Retina (tissue), 1 donor: Measurements from ENCODE around the gene PHC3.
"Not testable (repeated sequence)": the region's sequence is repeated elsewhere in the genome, so short reads cannot be mapped to it uniquely, and the experiment has no call there.

Experiments used
- DNase-seq: peaks from one replicate; pipeline ENCODE4 v3.0.0-alpha.2; 2016

Gene PHC3

DNA sequence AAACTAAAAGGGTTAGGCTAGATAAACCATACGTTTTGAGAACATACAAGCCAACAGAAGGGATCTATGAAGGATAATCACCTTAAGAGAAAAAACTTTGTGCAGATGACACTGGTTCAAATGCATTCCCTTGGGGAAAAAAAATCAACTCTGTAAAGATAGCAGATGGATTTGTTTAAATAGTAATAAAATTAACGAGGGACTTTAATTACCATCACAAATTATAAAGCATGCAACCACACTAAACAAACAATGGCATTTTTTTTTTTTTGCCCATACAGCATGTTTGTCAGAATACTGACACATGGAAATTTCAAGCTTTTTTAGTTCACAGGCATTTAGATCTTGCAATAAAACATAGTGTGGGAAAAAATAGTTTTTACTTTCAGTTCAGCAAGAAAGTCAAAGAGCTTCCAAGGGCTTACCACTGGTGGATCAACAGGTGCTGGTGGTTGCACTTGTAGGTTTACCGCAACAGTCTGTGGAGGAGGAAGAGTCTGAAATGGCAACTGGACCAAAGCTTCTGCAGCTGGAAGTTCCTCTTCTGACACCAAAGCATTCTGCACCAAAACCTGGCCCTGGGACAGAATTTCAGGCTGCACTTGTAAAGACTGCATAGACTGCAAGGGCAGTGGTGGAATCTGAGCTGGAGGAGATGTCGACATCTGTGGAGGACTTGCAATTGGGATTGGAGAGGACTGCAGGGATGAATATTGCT lies 53.1 kb downstream of the PHC3 start:
- DNase-seq, result no peak

DNA sequence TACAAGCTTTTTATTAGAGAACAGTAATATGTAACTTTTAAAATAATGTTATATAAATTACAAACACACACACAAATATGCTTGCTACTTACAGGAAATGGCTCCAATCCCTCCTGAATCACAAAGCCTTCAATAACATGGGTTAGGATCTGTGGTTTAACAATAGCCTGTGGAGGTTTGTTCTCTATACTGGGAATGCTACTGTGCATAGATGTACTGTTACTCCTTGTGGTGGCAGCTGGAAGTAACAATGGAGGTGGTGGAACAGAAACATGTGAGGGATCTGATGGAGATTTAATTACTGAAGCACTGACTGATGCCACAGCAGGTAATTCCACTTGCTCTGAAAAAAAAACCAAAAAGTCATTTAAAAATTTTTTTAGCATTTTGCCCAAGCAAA lies 64.4 kb downstream of the PHC3 start:
- no peak for DNase-seq

DNA sequence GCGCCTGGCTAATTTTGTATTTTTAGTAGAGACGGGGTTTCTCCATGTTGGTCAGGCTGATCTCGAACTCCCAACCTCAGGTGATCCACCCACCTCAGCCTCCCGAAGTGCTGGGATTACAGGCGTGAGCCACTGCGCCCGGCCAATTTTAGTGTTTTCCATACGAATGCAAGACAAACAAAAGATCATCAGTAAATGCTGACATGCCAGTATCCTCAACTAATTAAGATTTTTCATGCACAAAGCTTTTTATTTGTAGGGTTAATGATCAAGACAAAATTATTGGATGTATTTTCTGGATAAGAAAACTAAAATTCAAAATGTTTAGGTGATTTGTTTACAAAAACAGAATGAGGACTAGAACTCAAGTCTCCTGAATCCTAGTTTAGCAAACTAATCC lies 67.4 kb downstream of the PHC3 start:
- not testable (repeated sequence) for DNase-seq

DNA sequence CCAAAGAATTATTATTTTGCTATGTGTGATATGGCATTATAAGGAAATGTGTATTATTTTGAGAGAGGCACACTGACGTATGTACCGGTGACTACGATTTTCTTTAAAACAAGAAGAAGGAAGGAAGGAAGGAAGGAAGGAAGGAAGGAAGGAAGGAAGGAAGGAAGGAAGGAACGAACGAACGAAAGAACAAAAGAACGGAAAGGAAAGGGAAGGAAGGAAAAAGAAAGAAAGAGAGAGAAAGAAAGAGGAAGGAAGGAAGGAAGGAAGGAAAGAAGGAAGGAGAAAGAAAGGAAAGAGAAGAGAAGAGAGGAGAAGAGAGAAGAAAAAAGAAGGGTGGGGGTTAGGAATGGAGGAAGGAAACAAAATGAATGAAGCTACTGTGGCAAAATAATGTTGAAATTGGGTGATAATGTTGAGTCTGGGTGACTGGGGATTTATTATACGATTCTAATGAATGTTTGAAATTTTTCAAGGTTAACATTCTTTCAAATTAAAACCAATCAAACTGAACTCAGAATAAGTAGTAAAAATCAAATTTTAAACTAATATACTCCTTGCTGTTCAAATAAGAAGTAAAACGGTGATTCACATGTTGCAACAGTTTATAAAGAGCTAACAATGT lies 70.3 kb downstream of the PHC3 start:
- no peak for DNase-seq

DNA sequence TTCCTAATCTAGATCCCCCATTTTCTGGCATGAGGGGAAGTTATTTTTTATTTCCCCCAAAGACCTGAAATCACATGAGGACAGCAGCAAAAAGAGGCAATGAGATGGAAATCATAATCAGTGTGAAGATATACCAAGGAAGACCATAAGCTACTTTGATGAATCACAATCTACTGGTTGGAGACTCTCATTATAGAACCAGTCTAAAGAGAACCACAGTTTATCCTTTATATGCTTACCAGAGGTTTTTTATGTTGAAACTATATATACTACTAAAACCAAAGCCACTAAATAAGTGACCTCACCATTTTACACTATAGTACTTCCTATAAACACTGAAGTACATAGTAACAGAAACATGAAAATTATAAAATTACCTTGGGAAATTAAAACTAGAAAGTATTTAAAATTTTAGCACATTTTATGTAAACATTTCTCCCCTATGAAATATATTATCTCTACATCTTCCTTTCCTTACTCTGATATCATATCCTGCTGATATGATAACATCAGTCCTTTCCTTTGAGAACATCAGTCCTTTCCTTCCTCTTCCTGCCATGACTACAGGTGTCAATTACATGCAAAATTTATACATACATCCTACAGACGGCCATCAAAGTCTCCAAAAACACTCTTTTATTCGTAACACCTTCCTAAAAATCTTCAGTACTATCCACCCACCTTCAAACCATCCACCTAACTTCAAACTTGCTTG lies 71.8 kb downstream of the PHC3 start:
- DNase-seq, result no peak

GRCh38 chr3:170108955-170109354 lies 72.6 kb downstream of the PHC3 start:
- no peak for DNase-seq

DNA sequence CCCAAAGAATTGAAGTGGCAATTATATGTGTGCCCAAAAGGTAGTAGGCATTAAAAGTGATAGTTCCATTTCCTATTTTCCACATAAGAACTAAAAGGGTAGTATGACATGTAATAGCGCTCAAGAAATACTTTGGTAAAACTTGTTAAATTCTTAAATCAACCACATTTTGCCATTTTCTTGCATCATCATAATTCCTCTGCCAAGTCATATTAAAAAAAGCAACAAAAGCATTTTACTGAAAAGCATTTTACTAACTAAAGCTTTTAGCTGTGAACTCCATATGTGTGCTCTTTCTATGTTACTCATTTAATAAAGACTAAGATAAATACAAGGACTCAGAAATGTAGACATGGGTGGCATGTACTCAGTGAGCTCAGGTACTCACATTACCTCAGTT lies 73.6 kb downstream of the PHC3 start:
- no peak for DNase-seq

DNA sequence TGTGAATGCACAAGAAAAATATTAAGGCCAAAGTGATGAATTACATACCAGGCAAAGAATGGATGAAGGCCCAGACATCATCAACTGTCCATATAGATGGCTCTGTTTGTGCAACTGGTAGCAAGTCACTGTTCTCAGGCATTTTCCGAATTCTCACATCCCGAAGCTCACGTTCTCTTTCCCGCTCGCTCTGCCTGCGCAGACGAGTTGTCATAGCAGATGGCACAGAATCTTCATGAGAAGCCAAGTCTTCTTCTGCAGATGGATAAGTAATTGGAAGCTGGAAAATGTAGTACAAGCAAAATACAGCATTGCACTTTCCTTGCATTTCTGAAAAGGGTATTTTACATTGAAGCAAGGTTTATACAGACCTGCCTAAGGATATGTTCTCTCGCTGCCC lies 79.1 kb downstream of the PHC3 start:
- DNase-seq, result no peak

DNA sequence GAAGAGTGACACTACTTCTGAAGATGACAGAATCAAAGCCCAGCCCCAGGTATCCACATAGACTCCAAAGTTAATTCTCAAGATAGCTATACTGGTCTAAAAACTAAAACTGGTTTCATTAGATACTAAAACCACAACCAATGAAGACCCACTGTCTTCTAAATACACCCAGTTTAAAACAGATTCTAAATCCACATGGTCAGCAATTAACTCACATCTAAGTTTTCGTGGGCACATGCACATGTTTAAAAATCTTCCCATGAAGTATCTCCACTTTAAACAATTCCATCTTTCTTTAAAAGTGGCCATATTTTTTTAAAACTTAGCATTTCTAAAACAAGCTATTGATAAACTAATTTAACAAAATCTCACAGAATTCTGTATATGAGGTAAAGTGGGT lies 80.6 kb downstream of the PHC3 start:
- DNase-seq, result no peak

DNA sequence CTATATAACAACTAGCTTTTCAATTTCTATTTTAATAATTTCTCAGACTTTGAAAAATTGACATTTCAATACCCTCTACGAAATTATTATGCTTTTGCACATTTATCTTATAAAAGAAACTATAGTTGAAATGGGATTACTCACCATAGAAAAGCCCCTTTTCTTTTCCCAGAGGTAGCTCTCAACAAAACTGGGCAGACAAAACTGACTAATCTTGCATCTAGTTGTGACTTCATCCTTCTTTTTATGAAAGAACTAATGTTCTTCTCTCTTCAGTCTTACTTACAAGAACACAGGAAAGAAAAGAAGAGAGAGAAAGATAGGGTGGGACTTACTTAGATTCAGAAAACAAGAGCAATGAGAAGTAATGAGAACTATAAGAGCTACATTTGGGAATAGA lies 82.8 kb downstream of the PHC3 start:
- no peak for DNase-seq

GRCh38 chr3:170096342-170096741 lies 85.2 kb downstream of the PHC3 start:
- no peak for DNase-seq

- DNase-seq, result no peak
Measured at GRCh38 chr3:170095771-170096170, 85.8 kb downstream of the PHC3 start.

- DNase-seq, result no peak
Measured at GRCh38 chr3:170092907-170093306, 88.6 kb downstream of the PHC3 start.

DNA sequence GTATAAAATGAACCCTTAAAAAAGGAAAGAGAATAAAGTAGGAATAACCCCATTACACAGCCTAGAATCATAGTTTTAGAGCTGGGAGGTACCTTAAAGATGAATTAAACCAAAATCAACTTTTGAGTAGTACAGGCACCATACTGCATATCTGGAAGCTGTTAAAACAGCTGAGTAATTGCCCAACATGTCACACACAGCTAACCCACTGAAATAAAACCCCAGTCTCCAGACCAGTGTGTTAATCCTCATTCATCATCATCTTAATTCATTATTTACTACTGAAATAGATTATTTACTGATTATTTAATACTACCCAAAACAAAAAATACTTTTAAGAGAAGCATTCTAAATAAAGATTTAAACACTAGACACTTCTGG lies 90.9 kb downstream of the PHC3 start:
- no peak for DNase-seq

DNA sequence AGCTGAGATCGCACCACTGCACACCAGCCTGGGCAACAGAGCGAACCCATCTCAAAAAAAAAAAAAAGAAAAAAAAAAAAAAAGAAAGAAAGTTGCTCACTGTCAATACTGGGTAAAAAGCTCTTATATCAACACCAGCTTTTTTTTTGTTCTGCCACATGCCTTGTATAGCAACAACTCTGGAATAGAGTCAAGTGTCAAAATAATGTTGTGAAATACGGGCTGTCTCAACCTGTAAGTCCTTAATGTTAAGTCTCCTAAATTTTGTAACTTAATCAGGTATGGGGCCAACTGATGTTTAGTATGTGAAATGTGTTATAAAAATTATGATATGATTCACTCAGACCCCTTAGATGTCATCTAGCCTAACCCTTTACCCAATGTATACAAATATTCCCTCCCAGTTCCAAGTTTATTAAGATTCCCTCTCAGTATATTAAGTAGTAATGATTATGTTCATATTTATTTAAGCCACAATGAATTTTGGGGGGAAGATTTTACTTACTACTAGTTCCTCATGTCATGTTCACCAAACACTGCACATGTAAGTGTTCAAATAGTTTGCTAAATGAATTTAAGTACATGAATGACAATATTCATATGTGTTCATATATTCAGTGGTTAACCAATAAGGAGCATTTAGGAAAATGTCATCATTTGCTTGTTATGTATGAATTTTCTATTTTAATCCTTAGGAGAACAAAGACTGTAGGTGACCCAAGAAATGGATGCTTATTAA lies 91.5 kb downstream of the PHC3 start:
- no peak for DNase-seq

DNA sequence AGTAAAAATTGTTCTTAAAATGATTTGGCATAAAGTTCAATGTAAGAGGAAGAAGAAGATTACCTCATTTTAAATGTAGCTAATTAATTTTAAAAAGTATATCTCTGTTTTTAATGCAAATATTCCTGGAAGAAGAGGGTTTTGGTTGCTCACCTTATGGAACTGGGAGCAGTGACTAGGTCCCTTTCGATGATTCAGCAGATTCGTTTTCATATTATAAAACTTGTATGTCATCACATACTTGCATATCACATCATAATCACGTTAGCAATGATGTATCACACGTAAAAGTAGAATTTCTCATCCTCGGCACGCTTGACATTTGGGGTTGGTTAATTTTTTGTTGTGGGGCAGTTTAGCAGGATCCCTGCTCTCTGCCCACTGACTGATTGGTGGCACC lies 96.1 kb downstream of the PHC3 start:
- DNase-seq, result no peak

GRCh38 chr3:170083343-170083742 lies 98.2 kb downstream of the PHC3 start:
- no peak for DNase-seq

DNA sequence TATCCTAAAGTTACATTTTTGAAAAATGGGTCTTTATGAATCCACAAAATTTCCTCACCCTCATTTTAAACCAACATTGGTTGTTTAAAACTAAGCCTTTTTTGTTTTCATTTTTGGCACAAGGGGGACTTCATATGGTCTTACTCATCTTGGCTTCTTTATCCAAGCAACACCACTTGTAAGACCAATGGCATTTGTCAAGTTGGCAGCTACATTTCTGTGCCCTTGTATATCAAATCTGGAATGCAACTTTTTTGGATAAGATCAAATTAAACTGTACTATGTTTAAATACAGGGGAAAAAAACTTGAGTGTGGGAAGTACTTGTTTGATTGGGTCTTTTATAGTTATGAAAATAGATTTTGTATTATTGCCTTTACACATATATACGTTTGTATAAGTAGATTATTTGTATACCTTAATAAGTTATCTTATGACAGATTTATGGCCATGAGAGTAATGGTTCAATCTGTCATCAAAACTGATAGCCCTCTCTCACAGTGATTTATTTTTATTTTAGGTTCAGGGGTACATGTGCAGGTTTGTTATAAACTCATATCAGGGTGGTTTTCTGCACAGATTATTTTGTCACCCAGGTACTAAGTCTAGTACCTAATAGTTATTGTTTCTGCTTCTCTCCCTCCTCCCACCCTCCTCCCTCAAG lies 100.3 kb downstream of the PHC3 start:
- DNase-seq, result no peak

- DNase-seq, result no peak
Measured at GRCh38 chr3:170080605-170081004, 100.9 kb downstream of the PHC3 start.

GRCh38 chr3:170079536-170080165 lies 101.9 kb downstream of the PHC3 start:
- DNase-seq, result no peak

GRCh38 chr3:170078620-170079281 lies 102.8 kb downstream of the PHC3 start:
- DNase-seq, result no peak

DNA sequence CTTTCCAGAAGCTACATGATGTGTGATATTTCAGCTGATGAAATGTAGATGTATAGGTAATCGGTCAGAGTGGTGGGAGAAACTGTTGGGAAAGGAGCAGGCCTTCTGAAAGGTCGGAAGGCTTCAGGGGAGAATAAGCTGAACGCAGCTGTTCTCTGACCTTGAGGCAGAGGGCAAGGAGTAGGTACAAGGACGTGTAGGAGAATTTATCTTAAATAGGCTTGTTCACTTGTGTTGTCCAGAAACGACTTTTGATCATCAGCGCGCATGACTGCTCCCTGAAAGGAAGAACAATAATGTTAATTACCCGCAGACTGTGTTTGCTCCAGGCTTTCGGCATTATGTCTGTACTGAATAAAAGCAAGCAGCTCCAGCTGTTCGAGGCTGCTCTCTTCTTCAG lies 104.2 kb downstream of the PHC3 start:
- DNase-seq, result no peak
